Endothelial cell (in vitro differentiated cells): ENCODE measurements around the gene NUFIP1. TPM values are rescaled to one million over a fixed set of nuclear protein-coding genes. Genes with fewer than 3 reads are reported as not detected.
A peak's percentile ranks its signal among the peaks of the same experiment; 100 is the strongest.
"Not testable (repeated sequence)": the region's sequence is repeated elsewhere in the genome, so short reads cannot be mapped to it uniquely, and the experiment has no call there.

Experiments used
- DNase-seq: peaks from one replicate; pipeline ENCODE4 v3.0.0; 2021; ENCODE audit warnings: low spot score
- H3K27ac Mint-ChIP-seq: one replicate; pipeline ENCODE4 v1.8.0; 2021; ENCODE audit warnings: mixed read lengths, inconsistent platforms; ENCODE audit not compliant: unreplicated experiment
- H3K27me3 Mint-ChIP-seq: one replicate; pipeline ENCODE4 v1.8.0; 2021; ENCODE audit warnings: mild to moderate bottlenecking, moderate library complexity, mixed read lengths, inconsistent platforms; ENCODE audit not compliant: unreplicated experiment
- H3K36me3 Mint-ChIP-seq: one replicate; pipeline ENCODE4 v1.8.0; 2021; ENCODE audit warnings: mild to moderate bottlenecking, low read depth, mixed read lengths, inconsistent platforms; ENCODE audit not compliant: unreplicated experiment
- H3K4me1 Mint-ChIP-seq: one replicate; pipeline ENCODE4 v1.8.0; 2021; ENCODE audit warnings: mild to moderate bottlenecking, mixed read lengths, inconsistent platforms; ENCODE audit not compliant: unreplicated experiment
- H3K4me3 Mint-ChIP-seq: one replicate; pipeline ENCODE4 v1.8.0; 2021; ENCODE audit warnings: mild to moderate bottlenecking, mixed read lengths, inconsistent platforms; ENCODE audit not compliant: unreplicated experiment
- H3K9me3 Mint-ChIP-seq: one replicate; pipeline ENCODE4 v1.8.0; 2021; ENCODE audit warnings: mixed read lengths, inconsistent platforms; ENCODE audit not compliant: unreplicated experiment
- CTCF ChIP-seq: fragments of 200-600 bp; sonication (generic); IDR thresholded peaks from one replicate; pipeline ENCODE4 v1.5.0; 2021; ENCODE audit warnings: antibody characterized with exemption; ENCODE audit not compliant: unreplicated experiment
- total RNA-seq: library from RNA; stranded (reverse); fragmentation: NEBNext Ultra II Directional; extraction: Animal tissue kit (Norgen Biotek cat#: 25700); gene quantifications from one replicate; pipeline ENCODE4 v1.2.1, GENCODE V29; 2021; ENCODE audit not compliant: unreplicated experiment

Gene NUFIP1
- total RNA-seq, 1 donor from 2014 or later = 7.0 TPM

DNA sequence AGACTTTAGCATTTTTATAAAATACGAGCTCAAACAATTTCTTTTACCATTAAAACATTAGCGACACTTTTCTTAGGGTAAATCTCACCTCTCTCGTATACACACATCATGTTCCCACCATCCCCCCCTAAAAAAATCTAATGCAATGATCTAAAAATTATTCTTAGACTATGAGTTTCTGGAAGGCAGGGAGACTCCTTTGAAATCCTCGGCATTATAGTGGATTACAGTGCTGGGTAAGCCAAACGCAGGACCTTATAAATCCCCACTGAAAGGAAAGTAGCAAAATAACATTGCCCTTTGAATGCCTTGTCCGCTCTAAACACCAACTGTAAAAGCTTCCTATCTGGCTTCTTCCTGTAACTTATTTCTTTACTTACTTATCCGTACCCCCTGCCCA, 35.0 kb downstream of the NUFIP1 start:
- Mint-ChIP-seq H3K9me3 (no peaks in the 10 kb centered on the region), H3K36me3 (no peaks in the 10 kb centered on the region), H3K4me1 (peaks cover 8% of the 10 kb centered on the region), H3K27me3 (no peaks in the 10 kb centered on the region), H3K27ac (peak overlapping the region; percentile 67), H3K4me3 (no peak overlapping the region)
- no peak for DNase-seq
- no peak for TF ChIP-seq CTCF

DNA sequence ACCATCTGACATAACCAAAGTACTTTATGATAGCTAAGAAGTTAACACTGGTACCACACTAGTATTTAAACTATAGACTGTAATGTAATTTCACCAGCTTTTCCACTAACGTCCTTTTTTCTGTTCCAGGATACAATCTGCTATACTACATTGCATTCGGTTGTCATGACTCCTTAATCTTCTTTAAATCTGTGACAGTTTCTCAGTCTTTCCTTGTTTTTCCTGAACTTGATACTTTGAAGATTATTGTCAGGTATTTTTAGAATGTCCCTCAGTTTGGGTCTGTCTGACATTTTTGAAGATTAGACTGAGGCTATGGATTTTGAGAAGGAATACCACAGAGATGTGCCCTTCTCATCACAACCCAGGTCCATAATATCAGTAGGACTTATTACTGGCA, 36.6 kb downstream of the NUFIP1 start:
- no peaks in the 10 kb centered on the region for H3K9me3 Mint-ChIP-seq
- TF ChIP-seq CTCF = no peak
- H3K4me3 Mint-ChIP-seq = no peak overlapping the region
- H3K4me1 Mint-ChIP-seq = peaks cover 8% of the 10 kb centered on the region
- no peak for DNase-seq
- no peaks in the 10 kb centered on the region for H3K27me3 Mint-ChIP-seq
- no peaks in the 10 kb centered on the region for H3K36me3 Mint-ChIP-seq
- H3K27ac Mint-ChIP-seq = no peak overlapping the region

DNA sequence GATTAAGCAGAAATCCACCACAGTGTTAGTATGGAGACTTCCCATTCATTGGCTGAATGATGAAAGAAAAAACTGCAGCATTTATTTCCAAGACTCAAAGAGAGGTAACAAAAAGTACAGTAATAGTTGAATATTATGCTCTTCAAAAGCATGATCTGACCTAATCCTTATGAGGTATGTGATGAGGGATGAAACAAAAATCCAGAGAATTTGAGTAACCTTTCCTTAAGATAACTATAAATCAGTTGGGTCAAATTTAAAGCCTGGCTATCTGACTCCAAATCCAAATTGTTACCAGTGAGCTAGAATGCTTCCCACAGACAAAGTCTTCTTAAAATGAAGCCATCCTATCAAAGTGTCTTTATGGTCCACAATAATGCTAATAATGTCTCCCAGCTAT, 38.1 kb downstream of the NUFIP1 start:
- Mint-ChIP-seq H3K27ac (no peak overlapping the region), H3K4me3 (no peak overlapping the region), H3K9me3 (no peaks in the 10 kb centered on the region), H3K36me3 (no peaks in the 10 kb centered on the region), H3K4me1 (peaks cover 8% of the 10 kb centered on the region), H3K27me3 (no peaks in the 10 kb centered on the region)
- DNase-seq = no peak
- no peak for TF ChIP-seq CTCF

DNA sequence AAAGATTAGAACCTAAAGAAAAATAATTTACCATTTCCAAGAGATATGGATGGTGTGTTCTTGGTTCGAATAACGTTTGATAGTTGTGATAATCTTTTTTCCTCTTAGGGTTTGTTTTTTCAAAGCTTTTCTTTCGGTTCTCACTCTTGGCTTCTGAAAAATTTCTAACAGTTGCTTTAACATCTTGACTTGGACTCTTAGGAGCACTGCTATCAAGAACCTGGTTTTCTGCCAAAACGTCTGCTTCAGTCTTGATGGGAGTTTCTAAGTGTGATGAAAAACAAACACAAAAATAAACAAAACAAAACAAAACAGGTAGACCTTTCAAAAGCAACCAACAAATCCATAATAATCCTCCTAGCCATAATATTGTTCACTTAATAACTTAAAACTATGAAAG, 45.9 kb downstream of the NUFIP1 start:
- not testable (repeated sequence) for H3K4me1 Mint-ChIP-seq, DNase-seq, H3K27me3 Mint-ChIP-seq, H3K27ac Mint-ChIP-seq, H3K9me3 Mint-ChIP-seq, H3K36me3 Mint-ChIP-seq, H3K4me3 Mint-ChIP-seq

DNA sequence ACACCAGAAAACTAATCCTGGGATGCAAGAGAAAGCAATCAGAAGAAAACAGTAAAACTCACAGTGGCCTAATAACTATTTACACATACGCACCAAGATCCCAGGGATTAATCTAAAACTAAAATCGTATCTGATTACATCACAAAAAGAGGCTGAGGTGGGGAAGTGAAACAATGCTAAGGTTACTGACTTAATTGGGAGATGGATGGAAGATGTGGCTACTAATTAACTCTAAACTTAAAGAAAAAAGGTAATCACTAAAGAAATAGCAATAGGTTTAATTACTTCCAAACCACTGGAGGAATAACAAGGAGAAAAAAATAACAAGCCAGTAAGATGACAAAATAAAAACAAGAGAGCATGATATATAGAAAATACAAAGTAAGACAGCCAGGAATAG, 50.4 kb downstream of the NUFIP1 start:
- no peaks in the 10 kb centered on the region for H3K9me3 Mint-ChIP-seq
- H3K4me1 Mint-ChIP-seq = peaks cover 14% of the 10 kb centered on the region

More for the DNA sequence above, 50.4 kb downstream of the NUFIP1 start:
- H3K27me3 Mint-ChIP-seq = no peaks in the 10 kb centered on the region
- no peak overlapping the region for H3K4me3 Mint-ChIP-seq
- no peak for TF ChIP-seq CTCF
- no peak overlapping the region for H3K27ac Mint-ChIP-seq
- no peaks in the 10 kb centered on the region for H3K36me3 Mint-ChIP-seq
- DNase-seq = no peak
